GM12874 (cell line): ENCODE data around the gene DNAI1.

Experiments used
- TF ChIP-seq, protein P1 (sequence below): IDR thresholded peaks from 2 replicates; pipeline ENCODE4 v1.5.1; 2011; ENCODE audit warnings: low read depth, mild to moderate bottlenecking, control low read depth, low read length, moderate library complexity; ENCODE audit not compliant: insufficient read depth

DNAI1 gene

DNA sequence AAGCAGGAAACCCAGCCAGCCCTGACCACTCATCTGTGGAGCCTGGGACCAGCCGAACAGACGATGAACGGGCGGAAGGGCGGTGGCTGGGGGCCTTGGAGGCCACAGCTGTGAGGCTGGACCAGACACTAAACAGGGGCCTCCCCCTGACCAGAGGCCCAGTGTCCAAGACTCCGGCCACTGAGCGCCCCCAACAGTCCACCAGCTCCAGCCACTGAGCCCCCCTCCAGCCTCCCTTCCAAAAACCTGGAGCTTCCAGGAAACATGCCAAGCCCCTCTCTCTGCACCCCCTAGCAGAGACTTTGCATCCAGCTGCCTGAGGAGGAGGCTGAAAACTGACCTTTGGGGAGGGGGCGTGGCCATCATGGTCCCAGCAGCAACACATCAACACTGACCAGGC lies 107.7 kb downstream of the DNAI1 start:
- TF ChIP-seq, protein P1, sequence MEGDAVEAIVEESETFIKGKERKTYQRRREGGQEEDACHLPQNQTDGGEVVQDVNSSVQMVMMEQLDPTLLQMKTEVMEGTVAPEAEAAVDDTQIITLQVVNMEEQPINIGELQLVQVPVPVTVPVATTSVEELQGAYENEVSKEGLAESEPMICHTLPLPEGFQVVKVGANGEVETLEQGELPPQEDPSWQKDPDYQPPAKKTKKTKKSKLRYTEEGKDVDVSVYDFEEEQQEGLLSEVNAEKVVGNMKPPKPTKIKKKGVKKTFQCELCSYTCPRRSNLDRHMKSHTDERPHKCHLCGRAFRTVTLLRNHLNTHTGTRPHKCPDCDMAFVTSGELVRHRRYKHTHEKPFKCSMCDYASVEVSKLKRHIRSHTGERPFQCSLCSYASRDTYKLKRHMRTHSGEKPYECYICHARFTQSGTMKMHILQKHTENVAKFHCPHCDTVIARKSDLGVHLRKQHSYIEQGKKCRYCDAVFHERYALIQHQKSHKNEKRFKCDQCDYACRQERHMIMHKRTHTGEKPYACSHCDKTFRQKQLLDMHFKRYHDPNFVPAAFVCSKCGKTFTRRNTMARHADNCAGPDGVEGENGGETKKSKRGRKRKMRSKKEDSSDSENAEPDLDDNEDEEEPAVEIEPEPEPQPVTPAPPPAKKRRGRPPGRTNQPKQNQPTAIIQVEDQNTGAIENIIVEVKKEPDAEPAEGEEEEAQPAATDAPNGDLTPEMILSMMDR, result no peak

GRCh38 chr9:34566972-34567371 lies 108.4 kb downstream of the DNAI1 start:
- TF ChIP-seq, protein P1, result no peak

DNA sequence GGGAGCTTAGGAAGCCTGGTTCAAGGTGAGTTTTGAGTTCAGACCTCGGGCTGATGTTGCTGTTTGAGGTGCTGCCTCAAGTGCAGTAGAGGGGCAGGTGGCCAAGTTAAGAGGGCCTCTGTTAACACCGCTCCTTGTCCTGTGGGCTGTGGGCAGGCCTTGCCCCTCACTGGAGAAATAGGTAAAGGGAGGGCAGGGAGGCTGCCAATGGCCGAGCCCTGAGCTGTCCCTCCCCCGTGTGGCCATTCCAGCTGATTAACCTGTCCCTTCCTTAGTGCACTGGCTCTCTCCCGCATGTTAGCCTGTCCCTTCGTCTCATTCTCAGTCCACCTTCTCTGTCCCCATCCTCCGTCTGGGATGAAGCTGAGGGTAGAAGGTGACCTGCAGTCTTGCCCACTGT lies 109.5 kb downstream of the DNAI1 start:
- TF ChIP-seq, protein P1, result no peak

DNA sequence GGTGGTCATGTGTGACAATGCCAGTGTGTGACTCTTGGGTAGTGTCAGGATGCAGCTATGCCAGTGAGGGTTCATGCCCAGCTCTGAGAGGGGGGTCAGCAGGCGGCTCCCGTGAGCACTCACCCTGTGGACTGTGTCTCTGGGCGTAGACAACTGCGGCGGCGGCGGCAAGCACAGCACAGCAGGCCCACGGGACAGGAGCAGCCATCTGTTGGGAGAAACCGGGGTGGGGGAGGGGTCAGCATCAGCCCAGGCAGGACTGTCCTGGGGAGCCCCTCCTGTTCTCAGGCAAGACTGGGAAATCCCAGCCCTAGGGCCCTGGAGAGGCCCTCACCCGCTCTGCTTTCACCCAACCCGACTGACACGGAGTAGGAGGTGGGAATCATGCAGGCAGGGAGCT lies 110.2 kb downstream of the DNAI1 start:
- TF ChIP-seq, protein P1, result no peak

GRCh38 chr9:34570376-34570775 lies 111.8 kb downstream of the DNAI1 start:
- TF ChIP-seq, protein P1, result no peak
